GM11168 (cell line): ENCODE measurements around the gene PARVA.

Experiments used
- in situ Hi-C: fragments of 300-500 bp; cut with MboI; formaldehyde crosslinking; loops from one replicate; pipeline ENCODE4 v1.12.0; 2022; ENCODE audit warnings: low sequenced_read_pairs; ENCODE audit not compliant: unreplicated experiment

PARVA gene

DNA sequence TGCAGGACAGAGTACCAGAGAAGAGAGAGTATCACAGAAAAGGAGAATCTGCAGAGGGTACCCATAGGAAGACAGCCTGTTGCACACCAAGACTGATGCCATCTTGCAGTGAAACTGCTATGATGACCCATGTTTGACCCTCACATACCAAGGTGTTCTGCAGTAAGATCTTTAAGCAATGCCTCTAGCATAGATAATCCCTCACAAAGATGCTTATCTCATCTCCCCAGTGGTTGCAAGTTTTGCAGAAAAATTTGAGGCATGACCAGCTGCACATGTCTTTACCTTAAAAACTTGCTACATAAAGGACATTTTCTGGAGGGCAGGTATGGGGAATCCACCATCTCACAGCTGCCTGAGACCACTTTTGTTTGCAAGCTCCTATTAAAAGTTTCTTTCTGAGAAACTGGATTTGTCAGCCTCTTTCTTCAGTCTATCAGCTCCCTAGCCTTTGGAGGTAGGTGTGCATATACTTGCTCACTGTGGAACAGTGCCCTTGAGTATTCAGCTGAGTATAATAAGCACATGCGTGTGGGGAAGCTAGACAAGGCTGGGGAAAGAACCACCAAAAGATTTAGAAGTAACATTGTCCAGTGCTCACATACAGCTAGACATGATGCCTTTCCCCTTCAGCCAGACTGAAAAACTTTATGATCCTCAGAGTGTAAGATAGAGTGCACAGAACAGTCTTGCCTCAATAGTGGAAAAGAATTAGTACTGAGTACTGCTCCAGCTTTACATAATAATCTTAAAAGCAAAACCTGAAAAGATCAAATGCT is 196.5 kb downstream of the PARVA start:
- in situ Hi-C loops, result no loop called here

DNA sequence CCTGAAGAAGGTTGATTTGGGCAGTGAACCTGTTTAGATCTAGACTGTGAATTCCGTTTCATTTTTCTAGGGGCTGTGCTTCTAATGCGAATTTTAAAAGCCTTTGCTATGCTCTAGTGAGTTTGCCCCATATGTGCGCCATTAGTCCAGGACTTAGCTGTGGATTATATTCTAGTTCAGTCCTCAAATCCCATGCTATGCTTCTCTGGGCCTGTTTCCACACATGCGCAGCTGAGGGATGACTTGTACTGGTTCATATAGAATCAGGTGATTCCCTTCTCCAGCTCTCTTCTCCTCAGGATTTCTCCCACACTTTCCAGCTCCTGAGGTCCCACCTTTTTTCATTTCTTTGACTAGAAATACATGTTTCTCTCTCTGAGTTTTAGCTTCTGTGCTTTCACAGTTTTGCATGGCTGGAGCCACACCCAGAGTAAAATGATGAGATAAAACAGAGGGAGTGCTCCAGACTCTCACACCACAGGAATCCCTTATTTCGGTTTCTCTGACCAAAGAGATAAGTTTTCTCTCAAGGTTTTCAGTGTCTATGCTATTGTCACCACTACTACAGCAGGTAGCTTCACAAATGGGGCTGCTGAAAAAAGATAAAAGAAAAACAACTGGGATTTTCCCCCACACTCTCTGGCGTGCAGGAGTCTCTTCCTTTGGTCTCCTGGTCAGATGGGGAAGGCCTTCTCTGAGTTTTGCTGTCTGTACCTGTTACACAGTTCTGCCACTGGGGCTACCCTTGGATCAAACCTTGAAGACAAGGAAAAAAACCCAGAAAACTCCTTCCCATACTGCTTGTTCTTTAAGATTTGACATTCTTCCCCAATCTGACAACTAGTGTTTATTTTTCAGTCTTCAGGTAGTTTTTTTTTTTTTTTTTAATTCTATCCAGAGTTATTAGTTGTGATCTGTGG is 200.6 kb downstream of the PARVA start:
- in situ Hi-C loops, result no loop called here

DNA sequence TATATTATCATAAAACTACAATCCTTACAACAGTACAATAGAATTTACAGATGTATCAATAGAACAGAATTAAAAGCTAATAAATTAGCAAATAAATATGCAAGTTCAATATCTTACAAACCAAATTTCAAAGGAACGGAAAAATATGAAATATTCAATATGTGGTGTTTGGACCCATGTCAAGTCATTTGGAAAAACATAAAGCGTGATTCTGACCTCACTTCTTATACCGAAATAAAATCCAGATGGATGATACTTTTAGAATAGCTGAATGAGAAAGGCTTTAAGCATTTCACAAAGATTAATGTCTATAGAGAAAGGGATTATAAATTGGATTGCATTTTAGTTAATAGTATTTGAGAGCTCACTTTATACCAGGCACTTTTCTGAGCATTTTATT is 204.0 kb downstream of the PARVA start:
- in situ Hi-C loops, result no loop called here

DNA sequence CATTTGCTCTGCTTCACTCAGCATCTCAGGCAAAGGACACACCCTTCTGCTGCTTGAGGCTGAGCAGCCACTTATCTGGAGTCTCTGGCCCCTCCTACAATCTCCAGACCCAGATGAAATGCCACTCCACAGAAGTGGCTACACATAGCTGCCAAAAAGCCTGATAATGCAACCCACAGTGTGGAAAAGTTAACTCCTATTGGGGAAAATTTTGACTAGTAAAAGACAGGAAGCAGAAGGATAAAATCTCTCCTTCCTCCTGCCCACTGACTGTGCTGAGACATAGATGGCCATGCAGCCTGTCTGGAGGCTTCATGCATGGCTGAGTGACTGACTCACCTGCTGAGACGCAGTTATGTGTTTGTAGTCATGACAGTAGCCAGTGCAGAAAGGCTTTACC is 204.6 kb downstream of the PARVA start:
- in situ Hi-C loops, result no loop called here
